ENCODE measurements around the gene GIT1. TPM values are rescaled to one million over a fixed set of nuclear protein-coding genes. Genes with fewer than 3 reads are reported as not detected.

GIT1 gene
- total and polyA plus RNA-seq, 2 experiments from 2014 or later = 15.9 to 60.9 TPM

- TF ChIP-seq, protein P1, sequence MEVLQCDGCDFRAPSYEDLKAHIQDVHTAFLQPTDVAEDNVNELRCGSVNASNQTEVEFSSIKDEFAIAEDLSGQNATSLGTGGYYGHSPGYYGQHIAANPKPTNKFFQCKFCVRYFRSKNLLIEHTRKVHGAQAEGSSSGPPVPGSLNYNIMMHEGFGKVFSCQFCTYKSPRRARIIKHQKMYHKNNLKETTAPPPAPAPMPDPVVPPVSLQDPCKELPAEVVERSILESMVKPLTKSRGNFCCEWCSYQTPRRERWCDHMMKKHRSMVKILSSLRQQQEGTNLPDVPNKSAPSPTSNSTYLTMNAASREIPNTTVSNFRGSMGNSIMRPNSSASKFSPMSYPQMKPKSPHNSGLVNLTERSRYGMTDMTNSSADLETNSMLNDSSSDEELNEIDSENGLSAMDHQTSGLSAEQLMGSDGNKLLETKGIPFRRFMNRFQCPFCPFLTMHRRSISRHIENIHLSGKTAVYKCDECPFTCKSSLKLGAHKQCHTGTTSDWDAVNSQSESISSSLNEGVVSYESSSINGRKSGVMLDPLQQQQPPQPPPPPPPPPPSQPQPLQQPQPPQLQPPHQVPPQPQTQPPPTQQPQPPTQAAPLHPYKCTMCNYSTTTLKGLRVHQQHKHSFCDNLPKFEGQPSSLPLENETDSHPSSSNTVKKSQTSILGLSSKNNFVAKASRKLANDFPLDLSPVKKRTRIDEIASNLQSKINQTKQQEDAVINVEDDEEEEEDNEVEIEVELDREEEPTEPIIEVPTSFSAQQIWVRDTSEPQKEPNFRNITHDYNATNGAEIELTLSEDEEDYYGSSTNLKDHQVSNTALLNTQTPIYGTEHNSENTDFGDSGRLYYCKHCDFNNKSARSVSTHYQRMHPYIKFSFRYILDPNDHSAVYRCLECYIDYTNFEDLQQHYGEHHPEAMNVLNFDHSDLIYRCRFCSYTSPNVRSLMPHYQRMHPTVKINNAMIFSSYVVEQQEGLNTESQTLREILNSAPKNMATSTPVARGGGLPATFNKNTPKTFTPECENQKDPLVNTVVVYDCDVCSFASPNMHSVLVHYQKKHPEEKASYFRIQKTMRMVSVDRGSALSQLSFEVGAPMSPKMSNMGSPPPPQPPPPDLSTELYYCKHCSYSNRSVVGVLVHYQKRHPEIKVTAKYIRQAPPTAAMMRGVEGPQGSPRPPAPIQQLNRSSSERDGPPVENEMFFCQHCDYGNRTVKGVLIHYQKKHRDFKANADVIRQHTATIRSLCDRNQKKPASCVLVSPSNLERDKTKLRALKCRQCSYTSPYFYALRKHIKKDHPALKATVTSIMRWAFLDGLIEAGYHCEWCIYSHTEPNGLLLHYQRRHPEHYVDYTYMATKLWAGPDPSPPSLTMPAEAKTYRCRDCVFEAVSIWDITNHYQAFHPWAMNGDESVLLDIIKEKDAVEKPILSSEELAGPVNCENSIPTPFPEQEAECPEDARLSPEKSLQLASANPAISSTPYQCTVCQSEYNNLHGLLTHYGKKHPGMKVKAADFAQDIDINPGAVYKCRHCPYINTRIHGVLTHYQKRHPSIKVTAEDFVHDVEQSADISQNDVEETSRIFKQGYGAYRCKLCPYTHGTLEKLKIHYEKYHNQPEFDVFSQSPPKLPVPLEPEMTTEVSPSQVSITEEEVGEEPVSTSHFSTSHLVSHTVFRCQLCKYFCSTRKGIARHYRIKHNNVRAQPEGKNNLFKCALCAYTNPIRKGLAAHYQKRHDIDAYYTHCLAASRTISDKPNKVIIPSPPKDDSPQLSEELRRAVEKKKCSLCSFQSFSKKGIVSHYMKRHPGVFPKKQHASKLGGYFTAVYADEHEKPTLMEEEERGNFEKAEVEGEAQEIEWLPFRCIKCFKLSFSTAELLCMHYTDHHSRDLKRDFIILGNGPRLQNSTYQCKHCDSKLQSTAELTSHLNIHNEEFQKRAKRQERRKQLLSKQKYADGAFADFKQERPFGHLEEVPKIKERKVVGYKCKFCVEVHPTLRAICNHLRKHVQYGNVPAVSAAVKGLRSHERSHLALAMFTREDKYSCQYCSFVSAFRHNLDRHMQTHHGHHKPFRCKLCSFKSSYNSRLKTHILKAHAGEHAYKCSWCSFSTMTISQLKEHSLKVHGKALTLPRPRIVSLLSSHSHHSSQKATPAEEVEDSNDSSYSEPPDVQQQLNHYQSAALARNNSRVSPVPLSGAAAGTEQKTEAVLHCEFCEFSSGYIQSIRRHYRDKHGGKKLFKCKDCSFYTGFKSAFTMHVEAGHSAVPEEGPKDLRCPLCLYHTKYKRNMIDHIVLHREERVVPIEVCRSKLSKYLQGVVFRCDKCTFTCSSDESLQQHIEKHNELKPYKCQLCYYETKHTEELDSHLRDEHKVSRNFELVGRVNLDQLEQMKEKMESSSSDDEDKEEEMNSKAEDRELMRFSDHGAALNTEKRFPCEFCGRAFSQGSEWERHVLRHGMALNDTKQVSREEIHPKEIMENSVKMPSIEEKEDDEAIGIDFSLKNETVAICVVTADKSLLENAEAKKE (CRISPR knock-in tag; IDR thresholded peaks at IDR 0.05) = no peak
- TF ChIP-seq ZNF331 (CRISPR knock-in tag; IDR thresholded peaks at IDR 0.05; ENCODE audit: low read depth) (no peak), STAT1 (IDR thresholded peaks at IDR 0.05; ENCODE audit: unreplicated experiment) (no peak)
These were observed 41.3 kb upstream of the GIT1 start (continued) for GRCh38 chr17:29630630-29631193.

DNA sequence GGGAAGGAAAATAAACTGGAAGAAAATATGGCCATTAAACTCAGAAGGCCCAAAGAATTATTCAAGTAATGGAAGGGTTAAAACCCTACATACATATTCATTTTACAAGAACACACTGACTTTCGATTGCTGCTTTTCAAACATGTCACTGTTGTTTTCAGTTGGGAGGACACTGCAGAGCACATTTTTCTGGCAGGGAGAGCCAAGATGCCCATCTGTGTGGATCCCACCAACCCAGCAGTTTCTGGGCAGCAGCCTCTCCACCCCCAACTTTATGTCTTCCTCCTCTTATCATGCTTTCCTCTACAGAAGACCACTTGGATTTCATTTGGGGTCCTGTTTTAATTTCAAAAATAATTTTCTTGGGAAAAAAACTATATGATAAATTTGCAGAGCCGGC is 40.4 kb upstream of the GIT1 start:
- no peaks in the 10 kb centered on the region; the same call in 1 of the 2 replicates for H3K4me1 ChIP-seq (ENCODE audit: insufficient read depth)
- H3K79me2 ChIP-seq (replicated peaks; ENCODE audit: insufficient read depth) = no peaks in the 10 kb centered on the region
- Mint-ChIP-seq H3K27ac (no peak overlapping the region), H3K36me3 (ENCODE audit: low read depth) (no peaks in the 10 kb centered on the region; the same call in 2 of the 3 replicates), H3K27me3 (ENCODE audit: insufficient read depth, low read depth, poor library complexity) (peaks cover 3% of the 10 kb centered on the region), H3K4me1 (peaks cover 14% of the 10 kb centered on the region), H3K4me3 (no peak overlapping the region), H3K9me3 (no peaks in the 10 kb centered on the region)
- no peaks in the 10 kb centered on the region for H4K20me1 ChIP-seq (replicated peaks; ENCODE audit: insufficient read depth)
- H3F3A ChIP-seq (replicated peaks; ENCODE audit: low read depth) = no peaks in the 10 kb centered on the region; the same call in 1 of the 2 replicates
- H3K9me2 ChIP-seq (ENCODE audit: insufficient read depth) = no peaks in the 10 kb centered on the region
- DNase-seq (ENCODE audit: low spot score) = no peak
- no peak overlapping the region for H3K4me2 ChIP-seq
- no peaks in the 10 kb centered on the region for H3K27me3 ChIP-seq (ENCODE audit: insufficient read depth)
- H3K36me3 ChIP-seq (ENCODE audit: insufficient read depth) = no peaks in the 10 kb centered on the region
- no peak for TF ChIP-seq JUNB (IDR thresholded peaks at IDR 0.05; ENCODE audit: unreplicated experiment)
- TF ChIP-seq, protein P2, sequence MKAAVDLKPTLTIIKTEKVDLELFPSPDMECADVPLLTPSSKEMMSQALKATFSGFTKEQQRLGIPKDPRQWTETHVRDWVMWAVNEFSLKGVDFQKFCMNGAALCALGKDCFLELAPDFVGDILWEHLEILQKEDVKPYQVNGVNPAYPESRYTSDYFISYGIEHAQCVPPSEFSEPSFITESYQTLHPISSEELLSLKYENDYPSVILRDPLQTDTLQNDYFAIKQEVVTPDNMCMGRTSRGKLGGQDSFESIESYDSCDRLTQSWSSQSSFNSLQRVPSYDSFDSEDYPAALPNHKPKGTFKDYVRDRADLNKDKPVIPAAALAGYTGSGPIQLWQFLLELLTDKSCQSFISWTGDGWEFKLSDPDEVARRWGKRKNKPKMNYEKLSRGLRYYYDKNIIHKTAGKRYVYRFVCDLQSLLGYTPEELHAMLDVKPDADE (IDR thresholded peaks at IDR 0.05) = no peak
- no peak for TF ChIP-seq STAT1 (IDR thresholded peaks at IDR 0.05; ENCODE audit: unreplicated experiment)
- no peak overlapping the region for H3K4me3 ChIP-seq
- ATAC-seq = no peak
- H2AFZ ChIP-seq = no peak overlapping the region
- H3K27ac ChIP-seq (ENCODE audit: low read depth) = no peak overlapping the region

Measured in GM23338 (cell line).